AG08396 (cell line): ENCODE data around the gene OR4C46.
"Not testable (repeated sequence)": the region's sequence is repeated elsewhere in the genome, so short reads cannot be mapped to it uniquely, and the experiment has no call there.

ENCODE experiments used
- DNase-seq: peaks from one replicate; pipeline ENCODE4 v3.0.0; 2012; ENCODE audit warnings: low spot score, mixed read lengths

Gene OR4C46

DNA sequence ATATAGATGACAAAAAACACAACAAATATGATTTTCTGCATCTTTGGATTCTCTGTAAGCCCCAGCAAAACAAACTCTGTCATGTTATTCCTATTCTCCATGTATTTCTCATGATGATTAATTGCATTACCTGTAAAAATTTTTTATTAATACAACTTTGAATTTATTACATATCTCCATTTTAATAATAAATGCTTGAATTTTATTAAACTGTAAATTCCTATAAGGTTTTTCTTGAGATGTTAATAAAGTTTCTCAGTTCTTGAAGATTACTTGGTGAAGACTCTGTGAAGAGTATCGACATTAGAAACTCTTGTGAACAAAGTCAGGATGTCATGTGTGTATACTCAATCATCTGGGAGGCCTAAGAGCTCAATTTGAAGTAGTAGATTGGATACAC lies at the start of gene OR4C46:
Gene OR4C46 (minus strand): TSS at position 101 of the 400 bp plus-strand sequence. CDS start 0 bp downstream, at position 101.
- no peak for DNase-seq

DNA sequence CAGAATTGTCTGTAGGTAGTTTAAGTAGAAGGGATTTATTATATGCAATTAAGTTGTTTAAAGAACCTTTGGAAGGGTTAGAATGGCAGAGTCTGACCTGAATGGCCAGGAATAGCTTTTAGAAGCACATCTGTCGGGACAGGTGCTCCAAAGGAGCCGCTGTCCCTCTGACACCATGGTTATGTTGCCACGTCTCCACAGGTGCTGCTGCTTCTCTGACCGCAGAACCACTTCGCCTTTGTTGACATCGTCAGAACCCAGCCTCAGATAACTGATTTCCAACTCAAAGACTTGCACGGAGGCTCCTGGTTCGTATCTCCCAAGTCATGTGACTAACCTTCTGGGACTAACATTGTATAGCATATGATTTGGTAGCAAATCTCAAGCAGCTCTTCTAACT lies 41.8 kb upstream of the OR4C46 start:
- DNase-seq = not testable (repeated sequence)

DNA sequence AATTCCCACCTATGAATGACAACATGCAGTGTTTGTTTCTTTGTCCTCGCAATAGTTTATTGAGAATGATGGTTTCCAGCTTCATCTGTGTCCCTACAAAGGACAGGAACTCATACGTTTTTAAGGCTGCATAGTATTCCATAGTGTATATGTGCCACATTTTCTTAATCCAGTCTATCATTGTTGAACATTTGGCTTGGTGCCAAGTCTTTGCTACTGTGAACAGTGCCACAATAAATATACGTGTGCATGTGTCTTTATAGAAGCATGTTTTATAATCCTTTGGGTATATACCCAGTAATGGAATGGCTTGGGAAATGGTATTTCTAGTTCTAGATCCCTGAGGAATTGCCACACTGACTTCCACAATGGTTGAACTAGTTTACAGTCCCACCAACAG lies 42.4 kb downstream of the OR4C46 start:
- DNase-seq = not testable (repeated sequence)

DNA sequence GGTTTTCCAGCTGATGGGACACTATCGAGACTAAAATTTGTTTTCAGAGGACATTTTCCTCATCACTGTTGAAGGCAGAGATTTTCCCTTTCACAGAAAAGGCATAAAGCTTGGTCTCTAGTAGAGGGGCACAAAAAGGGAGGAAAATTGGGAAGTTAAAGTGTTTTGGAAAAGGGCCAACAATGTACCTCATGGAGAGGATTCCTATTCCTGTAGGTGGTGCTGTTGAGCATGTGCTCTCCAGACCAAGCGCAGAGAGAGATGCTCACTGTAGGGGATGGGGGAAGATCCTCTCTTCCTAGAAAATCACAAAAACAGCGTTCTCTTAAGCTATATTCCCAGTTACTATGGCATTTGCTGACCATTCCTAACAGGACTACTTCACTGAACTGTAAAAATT lies 44.9 kb downstream of the OR4C46 start:
- DNase-seq = no peak

DNA sequence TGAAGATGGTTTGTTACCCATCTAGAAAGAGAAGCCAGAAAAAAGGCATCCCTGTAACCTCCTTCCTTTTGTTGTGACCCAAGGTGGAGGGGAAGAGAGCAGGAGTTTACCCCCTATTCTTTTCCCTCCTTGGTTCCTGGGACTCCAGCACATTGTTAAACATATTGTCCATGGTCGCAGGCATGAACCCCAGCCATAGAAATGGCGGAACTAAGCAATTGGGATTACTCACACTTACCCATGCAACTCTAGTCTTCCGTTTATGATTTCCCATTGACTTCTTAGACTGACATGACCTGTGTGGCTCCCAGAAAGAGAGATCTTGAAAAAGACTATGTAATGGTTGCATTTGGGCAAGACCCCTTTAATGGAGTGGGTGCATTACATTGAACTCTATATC lies 45.4 kb downstream of the OR4C46 start:
- no peak for DNase-seq
